CD4-positive, alpha-beta T cell treated with Interleukin-12 subunit alpha and Interleukin-12 subunit beta, for 1 hour (primary cell): Measurements from ENCODE around the gene PLD6.
"Not testable (repeated sequence)": the region's sequence is repeated elsewhere in the genome, so short reads cannot be mapped to it uniquely, and the experiment has no call there.

Experiments used
- DNase-seq: peaks from one replicate; pipeline ENCODE4 v3.0.0-alpha.2; 2020

Gene PLD6

DNA sequence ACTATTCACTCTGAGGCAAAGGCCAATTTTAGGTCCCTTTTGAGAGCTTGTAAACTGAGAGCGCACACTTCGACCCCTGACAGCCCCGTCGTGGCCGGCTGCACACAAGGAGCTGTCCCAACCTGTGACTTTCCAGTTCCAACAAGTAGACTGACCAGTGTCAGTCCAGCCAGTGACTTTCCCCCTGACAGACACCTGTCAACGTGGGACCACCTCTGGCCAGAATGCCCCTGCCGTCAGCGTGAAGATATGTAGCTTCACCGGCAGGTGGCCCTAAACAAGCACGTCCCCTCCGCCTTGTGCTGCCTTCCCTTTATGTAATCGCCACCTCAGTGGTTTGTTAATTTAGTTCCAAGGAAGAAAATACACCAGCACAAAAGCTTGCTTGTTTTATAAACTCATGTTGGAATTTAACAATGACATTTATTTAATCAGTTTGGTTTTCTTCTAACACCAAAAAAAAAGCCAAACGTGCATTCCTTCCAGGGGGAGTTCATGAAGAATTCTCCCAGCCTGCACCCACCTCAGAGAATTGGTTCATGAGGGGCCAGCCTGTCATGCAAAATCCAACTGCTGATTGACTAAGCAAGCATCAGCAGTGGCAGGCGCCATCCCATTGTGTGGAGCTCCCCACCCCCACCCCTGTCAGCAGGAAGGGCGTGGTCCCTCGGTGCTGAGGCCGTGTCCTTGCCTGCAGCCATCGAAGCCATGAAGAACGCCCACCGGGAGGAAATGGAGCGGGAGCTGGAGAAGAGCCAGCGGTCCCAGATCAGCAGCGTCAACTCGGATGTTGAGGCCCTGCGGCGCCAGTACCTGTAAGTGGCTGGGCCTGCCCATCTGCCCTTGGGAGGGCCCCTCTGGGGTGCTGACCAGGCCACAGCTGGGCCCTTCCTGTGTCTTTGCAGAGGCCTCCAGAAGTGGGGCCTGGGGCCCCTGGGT is 33.9 kb downstream of the PLD6 start:
- no peak for DNase-seq

DNA sequence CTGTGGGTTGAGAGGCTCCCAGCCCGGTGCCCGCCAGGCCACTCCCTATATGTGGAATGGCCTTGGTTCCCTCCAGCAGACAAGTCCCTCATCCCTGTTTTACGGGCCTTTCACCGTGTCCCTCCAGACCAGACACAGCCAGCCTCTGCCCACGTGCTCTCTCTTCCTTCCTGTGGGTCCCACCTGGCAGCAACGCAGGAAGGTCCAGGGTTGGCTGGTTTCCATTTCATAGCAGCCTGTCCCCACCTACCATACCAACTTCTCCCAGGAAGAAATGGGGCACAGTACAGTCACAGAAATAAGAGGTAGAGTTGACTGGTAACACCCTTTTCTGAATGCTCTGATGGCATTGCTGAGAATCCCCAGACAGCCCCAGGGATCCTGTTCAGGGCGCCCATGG is 34.9 kb downstream of the PLD6 start:
- no peak for DNase-seq

DNA sequence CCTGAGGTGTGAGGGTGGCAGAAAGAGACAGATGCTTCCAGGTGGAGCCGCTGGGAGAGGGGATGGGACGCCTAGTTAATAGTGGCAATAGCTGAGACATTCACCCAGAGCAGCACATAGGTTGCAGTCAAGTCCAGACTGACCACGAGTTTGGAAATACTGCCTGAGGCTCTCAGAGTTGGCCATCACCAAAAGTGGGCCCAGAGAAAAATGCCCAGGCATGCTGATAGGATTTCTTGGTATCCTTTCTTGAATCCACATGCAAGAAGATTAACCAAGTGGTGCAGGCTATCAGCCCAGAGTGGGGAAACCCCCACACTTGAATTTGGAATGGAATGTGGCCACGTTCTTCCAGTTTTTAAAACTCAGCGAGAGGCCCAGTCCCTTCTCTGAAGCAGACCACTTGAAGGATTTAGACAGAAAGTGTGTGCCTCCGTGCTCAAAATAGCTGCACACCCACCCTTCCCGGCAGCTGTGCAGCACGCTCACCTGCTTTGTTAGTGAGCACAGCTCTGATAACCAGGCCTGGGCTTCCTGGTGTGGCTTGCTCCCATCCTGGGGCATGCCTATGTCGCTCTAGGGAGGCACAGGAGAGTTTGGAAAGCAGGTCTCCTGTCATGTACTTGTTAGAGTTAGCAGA is 35.7 kb downstream of the PLD6 start:
- no peak for DNase-seq

DNA sequence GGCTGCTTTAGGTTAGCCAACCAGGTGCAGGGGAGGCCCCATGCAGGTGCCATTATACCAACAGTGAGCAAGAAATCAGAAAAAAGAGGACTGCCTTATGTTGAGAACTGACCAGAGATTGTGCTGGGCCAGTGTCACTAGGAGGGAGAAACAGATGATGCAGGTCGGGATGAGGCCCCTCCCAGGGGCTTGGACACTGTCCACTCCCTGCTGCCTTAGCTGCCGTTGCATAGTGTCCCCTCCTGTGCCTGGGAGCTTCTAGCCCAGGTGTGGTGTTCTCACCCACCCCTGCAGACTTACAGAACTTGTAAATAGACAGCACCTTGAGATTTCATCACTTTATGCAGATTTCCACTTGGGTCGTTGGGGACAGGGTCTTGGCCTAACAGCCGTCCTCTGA is 36.7 kb downstream of the PLD6 start:
- no peak for DNase-seq

DNA sequence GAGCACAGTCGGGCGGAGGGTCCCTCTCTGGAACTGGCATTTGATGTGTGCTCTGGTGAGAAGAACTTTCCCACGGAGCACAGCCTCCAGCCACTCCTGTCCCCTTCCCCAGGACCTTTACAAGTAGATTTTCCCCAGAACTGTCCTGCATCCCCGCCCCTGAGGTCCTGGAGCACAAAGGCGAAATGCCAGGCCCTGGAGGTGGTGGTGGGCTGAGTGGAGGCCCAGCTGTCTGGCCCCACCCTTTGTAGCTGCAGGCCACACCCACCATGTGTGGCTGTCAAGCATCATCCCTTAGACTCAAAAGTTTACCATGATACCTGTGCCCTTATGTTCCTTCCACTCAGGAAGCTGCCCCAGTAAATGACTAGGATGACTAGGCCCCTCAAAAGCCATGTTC is 37.7 kb downstream of the PLD6 start:
- no peak for DNase-seq

DNA sequence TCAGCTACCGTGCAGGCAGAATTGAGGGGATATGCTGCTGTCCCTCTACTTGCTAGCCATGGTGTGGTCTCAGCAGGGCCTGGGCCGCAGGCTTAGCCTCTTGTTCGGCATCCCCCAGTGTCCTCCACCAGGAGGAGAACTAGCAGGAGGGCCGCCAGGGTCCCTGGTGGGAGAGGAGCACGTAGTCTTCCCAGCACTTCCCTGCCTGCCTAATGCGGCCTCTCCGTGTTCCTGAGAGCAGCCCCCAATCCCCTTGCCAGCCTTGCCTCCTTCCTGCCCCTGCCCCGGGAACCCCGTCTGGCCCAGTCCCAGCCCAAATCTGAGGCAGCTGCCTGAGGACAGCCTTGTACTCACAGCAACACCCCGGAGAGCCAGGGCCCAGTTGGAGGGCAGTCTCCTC is 38.1 kb downstream of the PLD6 start:
- no peak for DNase-seq

DNA sequence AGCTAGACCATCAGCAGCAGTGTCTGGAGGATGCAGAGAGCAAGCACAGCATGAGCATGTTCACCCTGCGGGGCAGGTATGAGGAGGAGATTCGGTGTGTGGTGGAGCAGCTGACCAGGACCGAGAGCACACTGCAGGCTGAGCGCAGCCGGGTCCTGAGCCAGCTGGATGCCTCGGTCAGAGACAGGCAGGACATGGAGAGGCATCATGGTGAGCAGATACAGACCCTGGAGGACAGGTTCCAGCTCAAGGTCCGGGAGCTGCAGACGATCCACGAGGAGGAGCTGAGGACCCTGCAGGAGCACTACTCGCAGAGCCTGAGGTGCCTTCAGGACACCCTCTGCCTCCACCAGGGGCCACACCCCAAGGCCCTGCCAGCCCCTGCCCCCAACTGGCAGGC is 38.8 kb downstream of the PLD6 start:
- no peak for DNase-seq

DNA sequence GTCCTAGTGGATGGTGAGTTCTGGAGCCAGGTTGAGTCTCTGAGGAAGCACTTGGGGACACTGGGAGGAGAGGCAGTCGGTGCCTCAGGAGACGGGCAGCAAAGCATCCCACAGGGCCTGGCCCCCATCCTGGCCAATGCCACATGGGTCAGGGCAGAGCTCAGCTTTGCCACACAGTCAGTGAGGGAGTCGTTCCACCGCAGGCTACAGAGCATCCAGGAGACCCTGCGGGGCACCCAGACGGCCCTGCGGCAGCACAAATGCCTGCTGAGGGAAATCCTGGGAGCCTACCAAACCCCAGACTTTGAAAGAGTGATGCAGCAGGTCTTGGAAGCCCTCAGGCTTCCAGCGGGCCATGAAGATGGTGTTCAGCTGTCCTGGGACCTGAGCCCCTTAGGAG is 39.7 kb downstream of the PLD6 start:
- no peak for DNase-seq

DNA sequence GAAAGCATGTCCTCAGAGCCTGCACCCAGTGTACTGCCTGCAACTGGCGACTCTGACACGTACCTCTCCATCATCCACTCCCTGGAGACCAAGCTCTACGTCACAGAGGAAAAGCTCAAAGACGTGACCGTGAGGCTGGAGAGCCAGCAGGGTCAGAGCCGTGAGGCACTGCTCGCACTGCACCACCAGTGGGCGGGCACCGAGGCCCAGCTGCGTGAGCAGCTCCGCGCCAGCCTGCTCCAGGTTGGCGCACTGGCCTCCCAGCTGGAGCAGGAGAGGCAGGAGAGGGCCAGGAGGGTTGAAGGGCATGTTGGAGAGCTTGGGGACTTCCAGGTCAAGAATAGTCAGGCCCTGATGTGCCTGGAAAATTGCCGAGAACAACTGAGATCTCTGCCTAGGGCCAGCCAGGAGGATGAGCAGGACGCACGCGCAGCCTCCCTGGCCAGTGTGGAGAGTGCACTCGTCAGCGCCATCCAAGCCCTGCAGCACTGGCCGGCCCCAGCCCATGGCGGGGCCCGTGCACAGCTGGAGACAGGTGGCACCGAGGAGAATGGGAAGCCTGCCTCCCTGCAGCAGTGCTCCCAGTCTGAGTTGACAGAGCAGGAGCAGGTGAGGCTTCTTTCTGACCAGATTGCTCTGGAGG is 40.3 kb downstream of the PLD6 start:
- DNase-seq: no peak

DNA sequence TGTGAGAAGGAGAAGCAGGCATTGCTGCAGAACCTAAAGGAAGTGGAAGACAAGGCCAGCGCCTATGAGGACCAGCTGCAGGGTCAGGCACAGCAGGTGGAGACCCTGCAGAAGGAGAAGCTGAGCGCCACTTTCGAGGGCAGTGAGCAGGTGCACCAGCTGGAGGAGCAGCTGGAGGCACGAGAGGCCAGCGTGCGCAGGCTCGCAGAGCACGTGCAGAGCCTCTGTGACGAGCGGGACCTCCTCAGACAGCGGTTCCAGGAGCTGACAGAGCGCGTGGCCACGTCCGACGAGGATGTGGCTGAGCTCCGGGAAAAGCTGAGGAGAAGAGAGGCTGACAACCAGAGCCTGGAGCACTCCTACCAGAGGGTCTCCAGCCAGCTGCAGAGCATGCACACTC is 41.5 kb downstream of the PLD6 start:
- DNase-seq: no peak

DNA sequence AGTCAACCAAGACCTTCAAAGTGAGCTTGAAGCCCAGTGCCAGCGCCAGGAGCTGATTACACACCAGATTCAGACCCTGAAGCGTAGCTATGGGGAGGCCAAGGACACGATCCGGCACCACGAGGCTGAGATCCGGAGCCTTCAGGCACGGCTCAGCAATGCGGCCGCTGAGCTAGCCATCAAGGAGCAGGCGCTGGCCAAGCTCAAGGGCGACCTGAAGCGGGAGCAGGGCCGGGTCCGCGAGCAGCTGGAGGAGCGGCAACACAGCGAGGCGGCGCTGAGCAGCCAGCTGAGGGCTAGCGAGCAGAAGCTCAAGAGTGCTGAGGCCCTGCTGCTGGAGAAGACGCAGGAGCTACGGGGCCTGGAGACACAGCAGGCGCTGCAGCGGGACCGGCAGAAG is 42.0 kb downstream of the PLD6 start:
- DNase-seq: no peak

DNA sequence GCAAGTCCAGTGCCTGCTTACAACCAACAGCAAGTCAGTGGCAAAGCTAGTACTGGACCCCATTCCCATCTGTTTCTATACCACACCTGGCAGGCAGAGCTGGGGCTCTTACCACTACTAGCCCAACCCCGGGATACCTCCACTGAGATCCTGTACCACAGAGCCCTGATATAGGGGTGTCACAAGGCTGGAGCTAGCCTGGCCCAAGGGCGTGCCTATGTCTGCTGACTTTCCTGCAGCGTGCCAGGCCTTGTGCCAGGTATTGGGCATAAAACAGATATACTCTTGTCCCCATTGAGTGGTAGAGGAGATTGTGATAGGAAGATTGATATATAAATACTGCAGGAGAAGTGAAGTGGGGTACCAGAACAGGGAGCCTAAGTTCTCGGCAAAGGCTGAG is 44.4 kb downstream of the PLD6 start:
- DNase-seq: no peak

DNA sequence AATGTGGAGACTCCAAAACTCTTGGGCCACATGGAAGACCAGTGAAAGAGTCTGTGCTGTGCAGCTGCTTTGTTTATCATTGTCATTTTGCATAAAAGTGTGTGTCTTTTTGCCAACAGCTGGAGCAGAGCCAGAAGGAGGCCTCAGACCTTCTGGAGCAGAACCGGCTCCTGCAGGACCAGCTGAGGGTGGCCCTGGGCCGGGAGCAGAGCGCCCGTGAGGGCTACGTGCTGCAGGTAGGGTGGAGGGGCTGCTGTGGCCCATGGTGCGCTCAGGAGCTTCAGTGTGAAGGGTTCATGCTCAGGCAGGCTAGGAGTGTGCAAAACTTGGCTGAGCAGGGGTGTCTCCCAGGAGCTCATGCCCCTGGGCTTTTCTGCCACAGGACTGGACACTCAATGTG is 45.0 kb downstream of the PLD6 start:
- no peak for DNase-seq

DNA sequence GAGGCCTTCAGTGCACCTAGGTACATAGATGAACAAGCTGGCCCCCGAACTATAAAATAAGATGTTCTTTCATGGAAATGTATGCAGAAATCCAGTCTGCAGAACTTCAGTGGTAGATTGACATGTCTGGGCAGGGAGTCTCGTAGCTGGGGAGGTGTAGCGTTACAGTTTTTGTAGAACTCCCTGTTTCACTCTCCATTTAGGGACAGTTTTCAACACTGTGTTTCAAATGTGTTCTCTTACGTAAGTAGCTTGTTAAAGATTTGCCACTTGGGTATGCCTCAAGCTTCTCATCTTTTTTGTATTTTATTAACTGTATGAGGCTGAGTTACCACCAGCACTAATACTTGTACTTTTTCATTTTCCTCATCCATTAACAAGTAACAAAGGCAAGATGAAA is 46.6 kb downstream of the PLD6 start:
- DNase-seq: no peak

DNA sequence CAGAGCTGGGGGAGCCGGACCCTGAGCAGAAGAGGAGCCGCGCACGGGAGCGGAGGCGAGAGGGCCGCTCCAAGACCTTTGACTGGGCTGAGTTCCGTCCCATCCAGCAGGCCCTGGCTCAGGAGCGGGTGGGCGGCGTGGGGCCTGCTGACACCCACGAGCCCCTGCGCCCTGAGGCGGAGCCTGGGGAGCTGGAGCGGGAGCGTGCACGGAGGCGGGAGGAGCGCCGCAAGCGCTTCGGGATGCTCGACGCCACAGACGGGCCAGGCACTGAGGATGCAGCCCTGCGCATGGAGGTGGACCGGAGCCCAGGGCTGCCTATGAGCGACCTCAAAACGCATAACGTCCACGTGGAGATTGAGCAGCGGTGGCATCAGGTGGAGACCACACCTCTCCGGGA is 47.6 kb downstream of the PLD6 start:
- not testable (repeated sequence) for DNase-seq

DNA sequence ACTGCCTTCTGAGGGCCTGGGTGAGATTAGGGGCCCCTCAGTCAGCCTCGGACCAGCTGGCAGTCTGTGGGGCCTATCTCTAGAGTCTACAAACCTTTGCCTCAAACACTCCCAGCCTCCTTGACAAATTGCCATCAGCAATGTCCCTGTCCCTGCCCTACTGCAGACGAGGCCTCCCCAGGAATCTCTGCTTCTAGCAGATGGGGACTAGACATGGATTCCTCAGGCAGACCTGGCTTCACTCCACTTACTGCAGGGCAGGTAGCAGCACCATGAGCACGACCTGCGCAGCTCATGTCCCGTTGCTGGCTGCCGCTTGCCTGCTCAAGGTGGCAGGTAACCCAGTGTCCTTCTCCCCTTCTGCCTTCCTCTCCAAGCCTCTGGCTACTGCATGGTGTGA is 49.1 kb downstream of the PLD6 start:
- DNase-seq: no peak

DNA sequence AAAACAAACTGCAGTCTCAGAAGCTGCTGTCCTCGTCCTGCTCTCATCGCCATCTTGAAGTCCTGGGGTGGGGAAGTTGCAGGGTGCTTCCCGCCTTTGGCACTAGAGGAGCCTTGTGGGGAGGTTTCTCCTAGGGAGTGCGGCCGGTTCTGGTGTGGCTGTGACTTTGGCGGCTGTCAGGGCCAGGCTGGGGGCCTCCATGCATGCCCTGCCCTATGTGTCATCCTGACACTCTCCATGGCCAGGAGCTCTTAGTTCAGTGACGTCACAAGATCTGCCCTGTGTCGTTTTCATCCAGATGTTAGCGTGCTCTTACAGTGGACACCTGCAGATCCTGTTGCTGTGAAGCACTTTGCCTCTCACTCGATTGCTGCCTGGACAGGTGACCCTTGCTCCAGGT is 49.6 kb downstream of the PLD6 start:
- DNase-seq: no peak

DNA sequence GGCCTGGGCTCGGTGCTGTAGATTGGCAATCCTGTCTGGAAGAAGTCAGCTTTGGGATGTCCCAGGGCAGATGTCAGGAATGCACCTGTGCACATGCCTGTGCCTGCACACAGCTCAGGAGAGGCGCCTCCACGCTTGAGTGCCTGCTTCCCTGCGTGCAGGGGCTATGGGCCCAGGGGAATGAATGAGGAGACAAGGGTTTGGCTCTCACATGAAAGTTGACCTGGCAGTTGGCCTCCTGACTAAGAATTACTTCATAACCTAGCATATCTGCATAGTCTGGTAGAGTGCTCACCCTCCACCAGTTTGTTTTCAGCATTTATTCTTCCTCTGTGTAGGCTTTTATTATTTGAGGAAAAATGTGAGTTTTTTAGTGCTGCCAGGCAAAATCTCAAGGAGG is 50.0 kb downstream of the PLD6 start:
- DNase-seq: no peak

DNA sequence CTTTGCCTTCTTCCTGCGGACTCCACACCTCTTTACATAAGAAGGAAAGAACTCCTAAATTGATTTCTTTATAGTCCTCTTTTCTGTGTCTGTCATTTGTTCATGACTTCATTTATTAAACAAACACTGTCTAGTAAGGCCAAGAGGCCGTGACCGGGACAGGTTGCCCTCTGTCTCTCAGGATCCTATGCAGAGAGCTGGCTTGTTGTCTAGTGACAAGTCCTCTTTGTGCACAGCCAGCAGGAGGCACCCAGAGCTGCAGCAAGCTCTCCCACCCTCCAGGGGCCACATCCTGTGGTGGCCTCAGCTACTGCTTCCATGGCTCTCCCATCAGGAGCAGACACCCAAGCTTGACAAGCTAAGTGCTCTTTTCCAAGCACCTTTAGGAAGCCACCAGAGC is 50.6 kb downstream of the PLD6 start:
- DNase-seq: no peak

DNA sequence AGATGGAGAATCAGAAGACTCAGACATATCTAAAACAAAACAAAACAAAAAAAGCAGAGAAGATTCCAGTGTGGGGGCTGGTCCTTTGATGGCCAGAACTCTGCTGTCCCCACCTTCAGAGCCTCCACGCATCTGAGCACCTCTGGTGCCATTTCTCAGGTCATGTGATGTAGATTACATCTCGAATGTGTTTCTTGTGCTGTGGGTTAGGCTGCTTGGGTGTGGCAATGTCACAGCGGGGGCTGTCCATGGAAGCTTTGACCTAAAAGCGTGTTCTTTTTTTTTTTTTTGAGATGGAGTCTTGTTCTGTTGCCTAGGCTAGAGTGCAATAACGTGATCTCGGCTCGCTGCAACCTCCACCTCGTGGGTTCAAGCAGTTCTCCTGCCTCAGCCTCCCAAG is 51.2 kb downstream of the PLD6 start:
- DNase-seq: no peak

DNA sequence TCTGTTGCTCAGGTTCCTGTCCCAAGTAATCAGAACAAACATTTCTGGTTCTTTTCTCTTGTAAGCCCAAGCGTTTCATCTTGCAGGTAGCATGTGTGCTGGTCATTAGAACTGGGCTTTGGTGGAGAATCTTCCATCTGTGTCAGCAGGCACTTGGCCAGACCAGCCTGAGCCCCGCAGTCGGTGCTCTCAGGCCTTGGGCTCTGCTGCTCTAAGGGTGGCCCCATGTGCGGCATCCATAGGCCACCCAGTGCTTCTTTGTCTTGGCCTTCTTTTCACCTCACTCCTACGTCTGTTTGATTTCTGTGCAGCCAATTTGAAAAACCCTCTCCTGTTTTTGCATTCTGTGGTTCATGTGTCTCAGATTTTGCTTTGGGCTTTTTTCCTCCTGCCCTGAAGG is 51.6 kb downstream of the PLD6 start:
- DNase-seq: no peak

DNA sequence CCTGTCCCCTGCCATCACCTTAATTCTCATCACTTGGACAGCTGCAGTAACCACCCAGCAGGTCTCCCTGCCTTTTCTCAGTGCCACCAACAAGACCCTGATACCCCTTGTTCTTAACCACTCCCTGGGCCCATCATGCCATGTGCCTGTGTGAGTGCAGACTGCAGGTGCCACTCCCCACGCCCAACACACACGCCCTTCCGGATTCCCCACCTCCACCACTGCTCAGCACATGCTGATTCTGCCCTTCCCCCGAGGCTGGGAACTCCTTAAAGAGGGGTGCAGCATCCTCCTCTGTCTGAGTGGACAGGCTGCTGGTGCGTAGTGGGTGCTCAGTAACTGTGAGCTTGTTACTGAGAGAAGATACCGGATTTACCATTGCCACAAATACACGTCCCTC is 52.4 kb downstream of the PLD6 start:
- DNase-seq: no peak

DNA sequence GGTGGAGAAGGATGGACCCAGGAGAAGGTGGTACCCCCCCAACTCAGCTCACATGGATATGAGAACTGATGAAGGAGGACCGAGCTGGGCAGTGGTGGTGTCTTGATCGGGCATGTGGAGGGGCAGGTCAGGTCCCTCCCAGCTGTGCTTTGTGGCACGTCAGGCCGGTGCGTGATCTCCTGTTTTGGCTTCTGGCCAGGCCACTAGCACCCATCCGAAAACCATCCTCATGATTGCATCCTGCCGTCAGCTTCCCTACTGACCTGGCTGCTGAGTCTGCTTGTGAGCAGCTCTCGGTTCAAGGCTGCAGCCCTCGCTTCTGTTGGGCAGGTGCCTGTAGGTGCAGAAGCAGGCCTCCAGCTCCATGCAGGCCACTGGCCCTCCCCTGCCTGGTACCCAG is 53.1 kb downstream of the PLD6 start:
- DNase-seq: no peak

DNA sequence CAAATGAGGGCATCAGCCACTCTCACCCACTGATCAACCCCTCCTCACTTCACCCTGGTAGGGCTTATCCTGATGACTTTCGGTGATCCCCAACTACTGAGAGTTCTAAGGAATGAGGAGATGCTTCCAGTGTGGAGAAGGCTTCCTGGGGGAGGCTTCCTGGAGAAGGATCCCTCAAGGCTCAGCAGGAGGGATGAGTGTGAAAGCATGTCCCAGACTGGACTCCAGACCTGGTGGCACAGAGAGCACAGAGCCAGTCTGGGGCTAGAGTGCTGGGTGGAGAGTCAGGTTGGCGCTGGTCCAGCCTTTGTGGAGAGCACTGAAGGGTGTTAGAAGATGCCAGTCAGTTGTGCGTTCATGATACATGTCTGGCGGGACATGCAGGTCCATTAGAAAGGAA is 53.7 kb downstream of the PLD6 start:
- DNase-seq: no peak
